Endometrium (tissue), 2 donors: ENCODE measurements around the gene HHAT.

Source experiments
- FAIRE-seq: peaks from 2 replicates; lab custom pipeline; 2012; peaks lifted over from hg19 to GRCh38; lab: Jason Lieb, UNC
- donor health status: control.
- donor health status: control.

HHAT gene

DNA sequence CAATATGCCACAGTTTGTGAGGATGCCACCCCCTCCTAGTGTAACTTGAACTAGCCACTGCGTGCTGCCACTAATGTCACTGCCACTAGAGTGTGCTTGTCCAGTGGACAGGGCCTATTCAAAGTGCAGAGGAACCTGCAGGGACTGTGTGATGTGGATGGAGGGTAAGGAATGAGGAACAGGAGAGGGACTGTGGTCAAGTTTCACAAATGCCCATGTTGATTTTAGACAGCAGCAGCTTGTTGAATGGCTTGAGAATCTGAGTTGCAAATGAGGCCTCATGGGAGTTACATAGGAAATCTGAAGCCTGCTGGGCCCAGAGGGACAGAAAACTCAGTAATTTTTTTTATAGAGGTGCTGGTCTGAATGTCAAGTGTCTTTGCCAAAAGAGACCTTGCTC, 112.3 kb downstream of the HHAT start:
- FAIRE-seq: no peak

DNA sequence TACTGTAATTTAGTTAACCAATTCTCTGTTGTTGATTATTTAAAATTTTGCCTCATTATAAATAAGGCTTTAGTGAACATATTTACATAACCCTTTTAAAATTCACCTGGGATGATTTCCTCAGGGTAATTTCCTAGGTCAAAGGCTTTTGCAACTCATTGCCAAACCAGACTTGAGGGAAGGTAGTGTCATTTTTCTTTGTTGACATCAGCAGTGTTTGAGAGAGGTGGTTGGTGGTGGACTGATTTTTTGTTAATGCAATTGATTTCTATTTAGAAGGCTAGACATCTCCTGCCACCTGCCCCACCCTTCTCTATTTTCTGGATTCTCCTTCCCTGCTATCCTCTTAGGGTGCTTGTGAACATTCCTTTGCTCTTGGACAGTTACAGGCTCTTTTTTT, 116.8 kb downstream of the HHAT start:
- FAIRE-seq: no peak

DNA sequence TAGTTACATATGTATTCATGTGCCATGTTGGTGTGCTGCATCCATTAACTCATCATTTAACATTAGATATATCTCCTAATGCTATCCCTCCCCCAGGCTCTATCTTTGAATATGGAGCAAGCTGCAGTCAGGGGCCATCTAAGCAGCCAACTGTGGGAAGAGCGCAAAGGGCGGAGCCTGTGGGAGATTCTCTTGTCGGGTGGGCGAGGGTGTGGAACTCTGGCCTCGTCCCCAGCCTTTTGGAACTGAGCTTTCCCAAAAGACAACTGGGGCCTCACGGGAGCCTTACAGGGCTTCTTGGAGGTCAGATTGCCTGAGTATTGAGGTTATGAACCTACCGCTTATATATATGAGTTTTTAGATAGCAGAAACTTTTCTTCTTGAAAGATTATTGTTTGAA, 117.2 kb downstream of the HHAT start:
- no peak for FAIRE-seq

DNA sequence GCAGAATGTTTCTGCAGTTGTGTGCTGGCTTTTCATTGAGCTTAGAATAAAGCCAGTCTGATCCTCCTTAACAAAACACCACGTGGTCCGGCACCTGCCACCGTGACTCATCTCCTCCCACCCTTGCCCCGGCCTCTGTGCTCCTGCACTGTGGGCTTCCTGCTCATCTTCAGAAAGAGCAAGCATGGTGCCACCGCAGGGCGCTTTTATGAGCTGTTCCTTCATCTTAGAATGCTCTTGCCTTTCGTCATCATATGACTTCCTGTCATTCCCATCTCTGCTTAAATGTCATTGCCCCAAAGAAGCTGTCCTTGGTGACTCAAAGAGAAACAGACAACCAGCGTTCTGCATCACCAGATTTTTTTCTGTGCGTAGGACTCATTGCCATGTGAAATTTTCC, 117.8 kb downstream of the HHAT start:
- FAIRE-seq: no peak

- no peak for FAIRE-seq
Measured at GRCh38 chr1:210447456-210448057, 118.9 kb downstream of the HHAT start.

GRCh38 chr1:210448297-210448892, 119.7 kb downstream of the HHAT start:
- FAIRE-seq: peak; percentile 8

GRCh38 chr1:210455840-210456603, 127.3 kb downstream of the HHAT start:
- FAIRE-seq: no peak

GRCh38 chr1:210456731-210457255, 128.1 kb downstream of the HHAT start:
- FAIRE-seq: no peak

DNA sequence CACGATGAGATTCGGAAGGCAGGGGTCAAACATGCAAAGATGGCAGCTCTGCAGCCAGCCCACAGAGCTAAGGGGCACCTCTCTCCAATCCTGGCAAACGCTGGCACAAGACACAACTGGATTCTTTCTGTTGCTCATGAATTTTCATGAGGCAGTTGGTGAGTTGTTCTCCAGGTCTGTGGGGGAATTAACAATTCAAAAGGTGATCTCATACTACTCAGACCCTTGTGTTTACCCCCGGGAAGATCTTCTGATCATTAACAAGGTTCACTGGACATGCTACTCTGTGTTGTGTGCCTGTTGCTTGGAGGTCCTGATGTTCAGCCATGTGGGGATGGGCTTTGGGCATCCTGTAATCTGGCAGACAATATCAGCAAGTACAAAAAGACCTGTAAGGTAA, 128.9 kb downstream of the HHAT start:
- no peak for FAIRE-seq

DNA sequence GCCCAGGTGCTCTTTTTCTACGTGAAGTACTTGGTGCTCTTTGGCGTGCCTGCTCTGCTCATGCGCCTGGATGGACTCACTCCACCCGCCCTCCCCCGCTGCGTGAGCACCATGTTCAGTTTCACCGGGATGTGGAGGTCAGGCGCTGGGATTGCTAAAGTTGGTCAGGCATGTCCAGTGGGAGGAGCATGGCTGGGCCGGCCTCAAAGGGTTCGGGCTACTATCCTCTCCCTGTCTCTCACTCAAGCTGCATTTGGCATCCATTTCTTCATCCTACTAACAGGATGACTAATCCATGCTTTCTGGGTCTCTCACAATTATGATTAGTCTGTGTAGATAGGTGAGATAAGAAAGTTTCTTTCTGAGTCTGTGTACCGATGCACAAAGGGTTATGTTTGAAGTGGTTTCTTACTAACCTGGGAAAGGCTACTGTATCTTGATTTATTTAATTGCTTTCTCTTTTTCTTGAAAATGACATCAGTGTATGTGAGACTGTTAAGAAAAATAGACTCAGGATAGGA, 135.9 kb downstream of the HHAT start:
- FAIRE-seq: no peak

- FAIRE-seq: no peak
Measured at GRCh38 chr1:210465150-210465549, 136.4 kb downstream of the HHAT start.

DNA sequence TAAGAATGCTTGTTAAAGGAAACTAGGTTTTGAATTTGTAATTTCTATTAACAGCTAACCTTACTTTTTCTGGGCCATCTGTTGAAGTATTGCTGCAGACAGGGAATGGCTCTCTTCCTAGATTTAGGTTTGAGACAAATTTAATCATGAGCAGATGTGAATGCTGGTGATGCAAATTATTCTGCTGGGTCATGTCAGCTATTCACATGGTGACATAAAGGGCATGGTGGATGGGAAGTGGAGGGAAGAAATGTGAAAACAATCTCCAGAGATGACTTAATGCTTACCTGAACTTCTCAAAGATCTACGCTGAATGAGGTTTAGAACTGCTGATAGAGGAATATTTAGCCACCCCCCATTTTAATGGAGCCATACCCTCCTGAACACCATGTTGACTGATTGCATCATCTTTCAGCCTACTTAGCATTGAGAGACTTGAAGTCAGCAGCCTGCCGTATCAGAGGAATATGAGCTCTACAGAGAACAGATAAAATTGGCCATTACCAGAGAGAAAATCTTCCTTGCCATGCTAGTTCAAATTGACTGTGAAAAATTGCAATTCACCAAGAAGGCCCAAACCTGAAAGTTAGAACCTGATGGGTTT, 138.8 kb downstream of the HHAT start:
- no peak for FAIRE-seq

- no peak for FAIRE-seq
Measured at GRCh38 chr1:210469441-210469840, 140.7 kb downstream of the HHAT start.

- FAIRE-seq: no peak
Measured at GRCh38 chr1:210475321-210475720, 146.6 kb downstream of the HHAT start.

DNA sequence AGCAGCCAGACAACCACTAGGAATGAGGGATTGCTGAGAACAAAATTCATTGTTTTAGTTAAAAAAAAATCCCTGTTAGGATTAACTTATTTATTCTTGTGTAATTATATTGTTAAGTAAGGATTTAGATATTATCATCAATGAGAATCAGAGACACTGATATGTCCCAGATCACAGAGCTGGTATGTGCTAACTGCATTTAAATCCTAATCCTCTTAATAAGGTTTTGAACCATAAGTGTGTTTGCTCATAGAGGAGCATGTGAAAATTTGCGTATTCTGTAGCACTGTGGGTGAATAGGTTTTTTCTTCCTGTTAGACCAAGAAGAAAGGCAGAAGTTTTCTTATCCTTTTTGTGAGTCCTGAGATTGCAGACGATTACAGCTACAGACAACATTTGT, 147.1 kb downstream of the HHAT start:
- no peak for FAIRE-seq

GRCh38 chr1:210476730-210477129, 148.0 kb downstream of the HHAT start:
- no peak for FAIRE-seq

DNA sequence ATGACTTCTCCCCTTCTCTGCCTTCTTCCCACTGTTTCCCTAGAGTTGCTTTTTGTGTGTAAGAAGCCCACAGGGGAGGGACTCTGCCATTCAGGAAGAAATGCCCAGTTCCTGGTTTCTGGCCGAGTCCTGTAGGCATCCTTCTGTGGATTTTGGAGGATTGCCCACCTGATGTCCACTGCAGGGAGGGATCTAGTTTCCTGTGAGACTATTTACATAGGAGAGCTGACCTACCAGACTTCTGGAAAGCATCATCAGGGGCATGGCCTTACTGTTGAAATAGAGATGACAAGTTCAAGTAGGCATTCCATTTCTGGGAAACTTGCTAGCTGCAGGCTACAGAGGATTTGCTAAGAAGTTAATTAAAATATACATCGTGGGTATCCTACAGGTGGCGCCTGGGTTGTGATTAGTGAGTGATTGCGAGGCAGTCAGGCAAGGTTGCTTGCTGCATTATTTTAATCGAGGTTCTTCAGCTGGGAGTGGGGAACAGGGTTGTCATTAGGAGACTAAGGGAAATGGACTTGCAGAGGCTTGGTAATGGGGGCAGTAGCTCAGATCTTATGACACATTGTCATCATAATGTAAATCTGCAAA, 148.7 kb downstream of the HHAT start:
- FAIRE-seq: no peak

GRCh38 chr1:210478820-210479219, 150.1 kb downstream of the HHAT start:
- FAIRE-seq: no peak

DNA sequence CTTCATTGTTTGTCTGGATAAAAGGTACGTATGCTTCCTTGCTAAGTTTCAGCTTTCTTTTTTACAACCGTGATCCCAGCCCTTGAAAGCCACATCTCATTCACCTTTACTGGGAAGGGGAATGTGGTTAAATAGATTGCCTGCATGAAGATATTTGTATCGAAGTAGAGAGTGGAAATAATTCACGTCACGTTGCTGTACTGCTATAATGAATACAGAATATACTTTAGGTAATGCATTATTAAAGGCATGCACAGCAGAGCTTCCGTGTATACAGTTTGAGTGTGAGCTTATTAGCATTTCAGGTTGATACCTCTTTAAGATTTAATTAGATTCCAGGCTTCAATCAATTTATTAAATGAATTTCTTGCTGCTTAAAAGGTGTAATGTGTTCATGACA, 153.8 kb downstream of the HHAT start:
- no peak for FAIRE-seq

- FAIRE-seq: no peak
Measured at GRCh38 chr1:210482945-210483617, 154.4 kb downstream of the HHAT start.

GRCh38 chr1:210483821-210484220, 155.1 kb downstream of the HHAT start:
- no peak for FAIRE-seq

DNA sequence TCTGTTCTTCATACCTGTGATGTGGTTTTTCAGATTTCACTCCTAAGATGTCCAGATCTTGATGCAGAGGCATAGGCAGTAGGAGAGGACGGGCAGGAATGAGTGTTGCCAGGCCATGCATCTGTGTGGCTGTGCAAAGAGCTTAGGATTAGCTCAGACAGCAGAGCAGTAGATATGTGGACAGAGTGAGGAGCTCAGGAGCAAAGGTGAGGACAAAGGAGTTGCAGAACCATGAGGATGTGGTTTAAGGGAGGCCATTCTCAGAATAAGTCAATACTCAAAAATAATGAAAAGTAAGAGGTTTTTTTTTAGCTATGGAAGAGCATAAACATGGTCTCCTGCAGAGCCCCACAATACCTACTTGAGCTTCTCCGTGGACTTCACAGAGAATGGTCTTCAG, 158.3 kb downstream of the HHAT start:
- FAIRE-seq: no peak
